Astrocyte (in vitro differentiated cells and primary cell): Measurements from ENCODE around the gene STAP2. TPM values are rescaled to one million over a fixed set of nuclear protein-coding genes. Genes with fewer than 3 reads are reported as not detected.

Source experiments
- DNase-seq: peaks from one replicate; pipeline ENCODE4 v3.0.0-alpha.2; 2010; ENCODE audit warnings: low read depth
- FAIRE-seq: peaks from 2 replicates; lab custom pipeline; 2011; peaks lifted over from hg19 to GRCh38; lab: Jason Lieb, UNC
- H2AFZ ChIP-seq: 2 replicates; pipeline ENCODE4 v1.6.0; 2012; ENCODE audit warnings: low read depth, low read length, inconsistent platforms
- H3K27ac ChIP-seq: 2 replicates; pipeline ENCODE4 v1.5.1; 2011; ENCODE audit warnings: low read depth, low read length, inconsistent platforms
- H3K27me3 ChIP-seq: 2 replicates; pipeline ENCODE4 v1.6.0; 2011; ENCODE audit warnings: low read length, inconsistent platforms; ENCODE audit not compliant: insufficient read depth
- H3K36me3 ChIP-seq: 2 replicates; pipeline ENCODE4 v1.5.1; 2011; ENCODE audit warnings: low read length, inconsistent platforms; ENCODE audit not compliant: insufficient read depth
- H3K4me1 ChIP-seq: 2 replicates; pipeline ENCODE4 v1.5.1; 2011; ENCODE audit warnings: low read length, inconsistent platforms; ENCODE audit not compliant: insufficient read depth
- H3K4me2 ChIP-seq: 2 replicates; pipeline ENCODE4 v1.6.0; 2012; ENCODE audit warnings: low read length, inconsistent platforms
- H3K4me3 ChIP-seq: 2 replicates; pipeline ENCODE4 v1.5.1; 2011; ENCODE audit warnings: low read depth, mild to moderate bottlenecking, low read length, inconsistent platforms; ENCODE audit not compliant: insufficient read depth
- H3K79me2 ChIP-seq: 2 replicates; pipeline ENCODE4 v1.6.0; 2012; ENCODE audit warnings: mild to moderate bottlenecking, low read length, inconsistent platforms; ENCODE audit not compliant: insufficient read depth
- H3K9ac ChIP-seq: 2 replicates; pipeline ENCODE4 v1.6.0; 2012; ENCODE audit warnings: mild to moderate bottlenecking, low read length, inconsistent platforms
- H3K9me3 ChIP-seq: 2 replicates; pipeline ENCODE4 v1.5.1; 2012; ENCODE audit warnings: low read depth, mild to moderate bottlenecking, low read length, inconsistent platforms; ENCODE audit not compliant: insufficient read depth
- H4K20me1 ChIP-seq: 2 replicates; pipeline ENCODE4 v1.6.0; 2012; ENCODE audit warnings: low read length, inconsistent platforms; ENCODE audit not compliant: insufficient read depth
- H3K27ac Mint-ChIP-seq: one replicate; pipeline ENCODE4 v1.8.0; 2021; ENCODE audit warnings: mild to moderate bottlenecking, mixed read lengths; ENCODE audit not compliant: unreplicated experiment
- H3K27me3 Mint-ChIP-seq: one replicate; pipeline ENCODE4 v1.8.0; 2021; ENCODE audit warnings: low read depth, mixed read lengths; ENCODE audit not compliant: unreplicated experiment
- H3K36me3 Mint-ChIP-seq: one replicate; pipeline ENCODE4 v1.8.0; 2021; ENCODE audit warnings: low read depth, mixed read lengths; ENCODE audit not compliant: unreplicated experiment
- H3K4me1 Mint-ChIP-seq: one replicate; pipeline ENCODE4 v1.8.0; 2021; ENCODE audit warnings: low read depth, mixed read lengths; ENCODE audit not compliant: unreplicated experiment
- H3K4me3 Mint-ChIP-seq: one replicate; pipeline ENCODE4 v1.8.0; 2021; ENCODE audit warnings: mild to moderate bottlenecking, moderate library complexity, mixed read lengths; ENCODE audit not compliant: unreplicated experiment
- H3K9me3 Mint-ChIP-seq: one replicate; pipeline ENCODE4 v1.8.0; 2021; ENCODE audit warnings: mild to moderate bottlenecking, mixed read lengths; ENCODE audit not compliant: unreplicated experiment
- CTCF ChIP-seq: IDR thresholded peaks from 2 replicates; pipeline ENCODE4 v1.5.1; 2011; ENCODE audit warnings: low read depth, mild to moderate bottlenecking, inconsistent platforms, low read length, moderate library complexity; ENCODE audit not compliant: insufficient read depth
- EZH2 ChIP-seq: IDR thresholded peaks from 2 replicates; pipeline ENCODE4 v1.6.1; 2012; ENCODE audit warnings: mild to moderate bottlenecking, low read length, inconsistent platforms; ENCODE audit not compliant: insufficient read depth
- total RNA-seq: library from RNA; stranded (reverse); gene quantifications from 2 replicates; pipeline ENCODE4 v1.2.1, GENCODE V29; 2021

The STAP2 gene
- total RNA-seq, 1 donor from 2014 or later = 5.3 TPM

GRCh38 chr19:4294389-4294788, 44.2 kb downstream of the STAP2 start:
- Histone ChIP-seq H3K4me3 (no peak overlapping the region), H3K4me2 (no peak overlapping the region), H3K27ac (no peak overlapping the region), H3K36me3 (no peaks in the 10 kb centered on the region), H4K20me1 (no peaks in the 10 kb centered on the region), H3K9ac (no peak overlapping the region), H2AFZ (no peak overlapping the region), H3K27me3 (peaks cover 9% of the 10 kb centered on the region), H3K4me1 (no peaks in the 10 kb centered on the region), H3K9me3 (no peaks in the 10 kb centered on the region), H3K79me2 (no peaks in the 10 kb centered on the region)
- no peak for FAIRE-seq
- Mint-ChIP-seq H3K4me1 (no peaks in the 10 kb centered on the region), H3K27me3 (peaks cover 13% of the 10 kb centered on the region), H3K27ac (no peak overlapping the region), H3K36me3 (no peaks in the 10 kb centered on the region), H3K4me3 (no peak overlapping the region), H3K9me3 (no peaks in the 10 kb centered on the region)
- DNase-seq = no peak
- no peak for TF ChIP-seq EZH2

DNA sequence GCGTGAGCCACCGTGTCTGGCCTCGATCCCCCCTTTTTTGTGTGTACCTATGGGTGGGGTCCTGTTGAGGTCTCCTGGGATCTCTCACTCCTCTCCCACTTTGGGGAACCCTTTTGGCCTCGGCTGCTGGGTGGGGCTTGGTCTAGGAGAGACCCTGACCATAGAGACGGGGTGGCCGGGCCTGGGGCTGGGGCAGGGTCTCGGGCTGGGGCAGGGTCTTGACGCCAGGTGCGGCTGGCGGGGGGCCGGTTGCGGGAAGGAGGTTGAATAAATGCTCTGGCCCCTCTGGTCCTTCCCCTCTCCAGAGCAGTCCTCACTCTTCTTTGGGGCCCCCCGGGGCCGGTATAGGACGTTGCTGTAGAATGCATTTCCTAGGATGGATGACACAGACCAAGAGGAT, 46.1 kb downstream of the STAP2 start:
- Histone ChIP-seq H3K4me2 (no peak overlapping the region), H3K36me3 (no peaks in the 10 kb centered on the region), H3K27ac (no peak overlapping the region), H3K9ac (no peak overlapping the region), H3K4me3 (no peak overlapping the region), H4K20me1 (no peaks in the 10 kb centered on the region), H3K79me2 (no peaks in the 10 kb centered on the region), H3K4me1 (no peaks in the 10 kb centered on the region), H3K27me3 (peaks cover 9% of the 10 kb centered on the region), H3K9me3 (no peaks in the 10 kb centered on the region), H2AFZ (no peak overlapping the region)
- Mint-ChIP-seq H3K27ac (no peak overlapping the region), H3K9me3 (no peaks in the 10 kb centered on the region), H3K36me3 (no peaks in the 10 kb centered on the region), H3K27me3 (peaks cover 20% of the 10 kb centered on the region), H3K4me1 (no peaks in the 10 kb centered on the region), H3K4me3 (no peak overlapping the region)
- DNase-seq (no peak), FAIRE-seq (no peak)
- TF ChIP-seq EZH2 (no peak), CTCF (no peak)

DNA sequence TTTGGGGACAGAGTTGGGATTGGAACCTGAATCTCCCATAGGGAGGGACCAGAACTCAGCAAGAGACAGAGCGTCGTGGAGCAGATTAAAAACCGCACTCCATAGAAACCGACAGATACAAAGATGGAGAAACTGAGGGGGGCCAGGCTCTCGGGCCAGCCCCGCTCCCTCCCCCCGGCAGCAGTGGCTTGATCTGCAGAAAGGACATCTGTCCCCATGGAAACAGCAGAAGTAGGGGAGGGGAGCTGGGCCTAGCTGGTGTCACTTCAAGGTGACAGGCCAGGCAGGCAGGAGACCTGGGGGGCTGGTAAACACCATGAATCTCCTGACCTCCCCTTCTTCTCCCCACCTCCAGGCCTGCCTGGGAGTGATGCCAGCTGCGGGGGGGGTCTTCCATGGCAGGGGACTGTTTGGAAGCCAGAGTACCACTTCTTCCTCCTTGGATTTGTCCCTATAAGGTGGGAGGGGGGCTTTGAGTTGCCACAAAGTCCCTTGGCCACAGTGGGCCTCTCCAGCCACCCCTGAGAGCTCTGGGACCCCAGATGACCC, 47.4 kb downstream of the STAP2 start:
- no peak overlapping the region for H3K27ac Mint-ChIP-seq
- FAIRE-seq = no peak
- H3K36me3 Mint-ChIP-seq = no peaks in the 10 kb centered on the region
- no peaks in the 10 kb centered on the region for H3K79me2 ChIP-seq
- H3K4me3 ChIP-seq = no peak overlapping the region
- TF ChIP-seq CTCF = no peak
- TF ChIP-seq EZH2 = no peak
- H3K4me2 ChIP-seq = no peak overlapping the region
- H3K4me1 Mint-ChIP-seq = no peaks in the 10 kb centered on the region
- no peaks in the 10 kb centered on the region for H3K9me3 ChIP-seq
- H3K27me3 ChIP-seq = peaks cover 6% of the 10 kb centered on the region
- H3K4me3 Mint-ChIP-seq = no peak overlapping the region
- H3K9me3 Mint-ChIP-seq = peaks cover 2% of the 10 kb centered on the region
- no peaks in the 10 kb centered on the region for H4K20me1 ChIP-seq
- H3K27me3 Mint-ChIP-seq = peaks cover 29% of the 10 kb centered on the region
- H3K9ac ChIP-seq = no peak overlapping the region
- no peaks in the 10 kb centered on the region for H3K4me1 ChIP-seq
- no peak for DNase-seq
- no peaks in the 10 kb centered on the region for H3K36me3 ChIP-seq
- H2AFZ ChIP-seq = no peak overlapping the region
- no peak overlapping the region for H3K27ac ChIP-seq
